GM19328 (cell line): ENCODE measurements around the gene ACSS1.

Source experiments
- ATAC-seq: cut with Tn5 transposase; IDR thresholded peaks from one replicate; pipeline ENCODE4 v1.9.1; 2021; ENCODE audit warnings: mild to moderate bottlenecking, moderate library complexity; ENCODE audit not compliant: unreplicated experiment

The ACSS1 gene

GRCh38 chr20:24961384-24962181 is 96.4 kb downstream of the ACSS1 start:
- ATAC-seq, result no peak

DNA sequence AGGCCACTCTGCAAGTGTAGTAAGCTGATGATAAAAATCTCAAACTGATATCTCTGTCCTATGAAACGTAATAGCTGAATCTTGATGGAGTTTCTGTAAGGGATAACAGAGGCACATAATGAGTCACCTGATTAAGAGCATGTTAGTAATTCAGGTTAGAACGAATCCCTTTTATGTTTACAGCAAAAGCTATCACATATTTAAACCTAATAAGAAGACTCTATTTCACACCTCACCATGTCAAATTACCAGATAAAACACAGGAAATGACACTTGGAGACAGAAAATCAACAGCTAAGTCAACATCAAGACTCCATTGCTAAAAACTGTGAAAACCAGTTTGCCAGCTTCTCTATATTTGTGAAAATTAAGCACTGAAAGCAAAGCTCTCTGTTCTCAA is 97.1 kb downstream of the ACSS1 start:
- ATAC-seq, result no peak

GRCh38 chr20:24960302-24960801 is 97.6 kb downstream of the ACSS1 start:
- no peak for ATAC-seq

- ATAC-seq, result no peak
These were observed 98.2 kb downstream of the ACSS1 start for GRCh38 chr20:24959591-24960301.

- no peak for ATAC-seq
These were observed 99.2 kb downstream of the ACSS1 start for GRCh38 chr20:24958506-24959385.

- ATAC-seq, result no peak
These were observed 100.5 kb downstream of the ACSS1 start for GRCh38 chr20:24957326-24958016.
